Left lobe of liver (tissue), 2 donors: ENCODE measurements around the gene ING2. TPM values are rescaled to one million over a fixed set of nuclear protein-coding genes. Genes with fewer than 3 reads are reported as not detected.
A peak's percentile ranks its signal among the peaks of the same experiment; 100 is the strongest.
"Not testable (repeated sequence)": the region's sequence is repeated elsewhere in the genome, so short reads cannot be mapped to it uniquely, and the experiment has no call there.

Source experiments
- ATAC-seq: fragments of 200-7000 bp; cut with Tn5 transposase; one replicate; pipeline ENCODE4 v1.9.1; 2020; ENCODE audit warnings: mild to moderate bottlenecking, moderate library complexity
- DNase-seq: peaks from one replicate; pipeline ENCODE4 v3.0.0-alpha.2; 2020; ENCODE audit warnings: low spot score
- total RNA-seq: library from RNA; stranded (reverse); gene quantifications from one replicate; pipeline ENCODE4 v1.2.1, GENCODE V29; 2021
- donor health status: DM: no; HTN: no; CAD: no; lungs with moderate emphysema.
- donor health status: DM: no; HTN: yes; CAD: no.

The ING2 gene, protein sequence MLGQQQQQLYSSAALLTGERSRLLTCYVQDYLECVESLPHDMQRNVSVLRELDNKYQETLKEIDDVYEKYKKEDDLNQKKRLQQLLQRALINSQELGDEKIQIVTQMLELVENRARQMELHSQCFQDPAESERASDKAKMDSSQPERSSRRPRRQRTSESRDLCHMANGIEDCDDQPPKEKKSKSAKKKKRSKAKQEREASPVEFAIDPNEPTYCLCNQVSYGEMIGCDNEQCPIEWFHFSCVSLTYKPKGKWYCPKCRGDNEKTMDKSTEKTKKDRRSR
- total RNA-seq: 5.0 TPM

DNA sequence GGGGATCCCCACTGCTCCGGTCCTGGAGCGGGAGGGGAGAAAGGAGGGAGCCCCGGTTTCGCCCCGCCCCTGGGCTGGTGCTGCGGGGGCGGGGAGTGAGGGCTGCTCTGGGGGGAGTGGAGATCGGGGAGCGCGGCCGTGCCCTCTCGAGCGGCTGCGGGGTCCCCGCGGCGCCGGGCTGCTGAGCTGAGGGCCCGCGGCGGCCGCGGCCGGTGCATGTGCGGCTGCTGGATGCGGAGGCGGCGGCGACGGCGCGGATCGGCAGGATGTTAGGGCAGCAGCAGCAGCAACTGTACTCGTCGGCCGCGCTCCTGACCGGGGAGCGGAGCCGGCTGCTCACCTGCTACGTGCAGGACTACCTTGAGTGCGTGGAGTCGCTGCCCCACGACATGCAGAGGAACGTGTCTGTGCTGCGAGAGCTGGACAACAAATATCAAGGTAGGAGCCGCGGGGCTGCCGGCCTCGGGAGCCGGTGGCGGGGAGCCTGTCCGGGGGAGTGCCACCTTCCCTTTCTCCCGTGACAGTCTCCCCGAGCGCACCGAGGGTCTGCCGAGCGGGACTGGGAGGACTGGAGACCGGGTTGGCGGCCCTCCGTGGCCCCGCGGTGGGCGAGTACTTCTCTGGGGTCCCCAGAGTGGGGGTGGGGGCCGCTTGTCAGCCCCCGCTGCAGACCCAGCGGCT lies at the start of gene ING2:
Gene ING2, plus strand, starts transcription at position 129 of the 681 bp plus-strand sequence. Its CDS starts 138 bp downstream, at position 267.
- ATAC-seq (peak; percentile 74), DNase-seq (peak; percentile 50)

- DNase-seq: no peak
- no peak for ATAC-seq
These were observed 49.2 kb upstream of the ING2 start for GRCh38 chr4:183455431-183456195.

- no peak for DNase-seq
- ATAC-seq: no peak
These were observed 46.9 kb upstream of the ING2 start for GRCh38 chr4:183458005-183458404.

DNA sequence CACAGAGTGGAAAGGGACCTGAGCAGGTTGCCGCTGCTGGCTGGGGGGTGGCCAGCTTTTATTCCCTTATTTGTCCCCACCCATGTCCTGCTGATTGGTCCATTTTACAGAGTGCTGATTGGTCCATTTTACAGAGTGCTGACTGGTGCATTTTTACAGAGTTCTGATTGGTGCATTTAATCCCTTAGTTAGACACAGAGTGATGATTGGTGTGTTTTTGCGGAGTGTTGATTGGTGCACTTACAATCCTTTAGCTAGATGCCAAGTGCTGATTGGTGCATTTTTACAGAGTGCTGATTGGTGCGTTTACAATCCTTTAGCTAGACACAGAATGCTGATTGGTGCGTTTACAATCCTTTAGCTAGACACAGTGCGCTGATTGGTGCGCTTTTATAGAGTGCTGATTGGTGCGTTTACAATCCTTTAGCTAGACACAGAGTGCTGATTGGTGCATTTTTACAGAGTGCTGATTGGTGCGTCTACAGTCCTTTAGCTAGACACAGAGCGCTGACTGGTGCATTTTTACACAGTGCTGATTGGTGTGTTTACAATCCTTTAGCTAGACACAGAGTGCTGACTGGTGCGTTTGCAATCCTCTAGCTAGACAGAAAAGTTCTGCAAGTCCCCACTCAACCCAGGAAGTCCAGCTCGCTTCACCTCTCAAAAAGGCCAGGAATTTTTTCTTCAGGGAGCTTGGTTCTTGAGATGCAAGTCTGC lies 40.8 kb upstream of the ING2 start:
- DNase-seq, ATAC-seq: not testable (repeated sequence)

DNA sequence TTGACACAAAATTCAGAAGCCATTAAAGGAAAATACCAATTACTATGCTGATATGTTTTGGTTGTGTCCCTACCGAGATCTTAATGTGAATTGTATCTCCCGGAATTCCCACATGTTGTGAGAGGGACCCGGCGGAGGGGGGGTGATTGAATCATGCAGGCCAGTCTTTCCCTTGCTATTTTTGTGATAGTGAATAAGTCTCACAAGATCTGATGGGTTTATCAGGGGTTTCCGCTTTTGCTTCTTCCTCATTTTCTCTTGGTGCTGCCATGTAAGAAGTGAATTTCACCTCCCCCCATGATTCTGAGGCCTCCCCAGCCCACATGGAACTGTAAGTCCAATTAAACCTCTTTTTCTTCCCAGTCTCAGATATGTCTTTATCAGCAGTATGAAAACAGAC lies 39.0 kb upstream of the ING2 start:
- not testable (repeated sequence) for ATAC-seq, DNase-seq

- no peak for ATAC-seq
- no peak for DNase-seq
These were observed 37.6 kb upstream of the ING2 start for GRCh38 chr4:183467246-183467645.

DNA sequence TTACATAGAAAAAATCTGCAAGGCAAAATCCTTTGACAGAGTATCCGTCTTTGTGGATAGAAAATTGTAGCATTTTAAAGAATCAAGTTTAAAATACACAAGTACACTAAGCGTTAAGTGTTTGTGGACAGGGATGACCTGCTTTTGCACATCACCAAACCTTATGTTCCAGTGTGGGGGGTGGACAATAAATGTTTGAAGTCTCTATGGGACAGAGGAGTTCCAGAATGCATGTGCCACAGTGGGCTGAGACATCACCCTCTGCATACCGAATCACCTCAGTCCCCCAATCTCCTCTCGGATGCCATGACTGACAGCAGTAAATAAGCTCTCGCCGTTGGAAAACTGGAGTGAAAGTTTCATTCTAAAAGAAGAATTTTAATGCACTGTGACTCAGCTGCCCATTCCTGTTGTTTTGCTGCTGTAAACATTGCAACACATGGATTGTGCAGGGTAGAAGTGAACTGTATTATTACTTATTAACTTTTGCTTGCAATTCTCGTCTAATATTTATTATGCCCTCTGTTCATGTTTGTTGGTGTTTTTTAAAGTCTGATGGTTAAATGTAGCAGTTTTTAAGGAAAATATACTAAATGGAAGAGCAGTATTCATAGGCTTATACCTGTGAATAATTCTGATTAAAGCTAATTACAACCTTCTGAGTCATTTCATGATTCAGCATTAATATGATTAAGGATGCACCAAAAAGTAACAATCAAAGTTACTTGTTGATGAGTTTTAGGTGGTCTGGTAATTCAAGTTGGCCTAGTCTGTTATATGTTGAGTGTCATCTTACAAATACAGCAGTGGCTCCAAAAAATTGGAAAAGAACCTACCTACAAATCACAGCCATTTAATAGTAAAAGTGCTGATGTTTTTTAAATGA lies 36.4 kb upstream of the ING2 start:
- ATAC-seq (peak; percentile 72), DNase-seq (no peak)

DNA sequence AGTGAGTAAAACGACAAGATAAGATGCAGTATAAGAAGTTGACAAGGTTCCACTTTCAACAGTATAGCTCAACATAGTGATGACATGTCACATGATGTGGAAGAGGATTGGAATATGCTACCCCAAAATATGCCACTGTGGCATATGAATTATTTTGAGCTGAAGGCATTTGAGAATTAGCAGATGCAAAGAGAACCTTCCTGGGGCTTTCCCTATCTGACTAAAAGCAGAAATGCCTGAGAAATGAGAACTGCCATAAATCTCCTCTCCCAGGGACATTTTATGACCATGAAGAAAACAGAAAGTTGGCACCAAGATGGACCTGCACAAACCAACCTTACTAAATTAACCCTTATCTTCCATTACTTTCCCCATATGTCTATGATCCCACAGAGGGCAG lies 35.6 kb upstream of the ING2 start:
- ATAC-seq: no peak
- no peak for DNase-seq

- DNase-seq (no peak), ATAC-seq (no peak)
These were observed 34.9 kb upstream of the ING2 start for GRCh38 chr4:183469936-183470335.

- DNase-seq (no peak), ATAC-seq (no peak)
These were observed 34.0 kb upstream of the ING2 start for GRCh38 chr4:183470821-183471220.

GRCh38 chr4:183471946-183472708 lies 32.7 kb upstream of the ING2 start:
- peak; percentile 82 for DNase-seq
- ATAC-seq: peak; percentile 92

- ATAC-seq (no peak), DNase-seq (no peak)
These were observed 26.7 kb upstream of the ING2 start for GRCh38 chr4:183478123-183478522.

- no peak for DNase-seq
- ATAC-seq: no peak
These were observed 25.9 kb upstream of the ING2 start for GRCh38 chr4:183478926-183479325.

- ATAC-seq, DNase-seq: not testable (repeated sequence)
These were observed 22.3 kb upstream of the ING2 start for GRCh38 chr4:183482515-183483095.

DNA sequence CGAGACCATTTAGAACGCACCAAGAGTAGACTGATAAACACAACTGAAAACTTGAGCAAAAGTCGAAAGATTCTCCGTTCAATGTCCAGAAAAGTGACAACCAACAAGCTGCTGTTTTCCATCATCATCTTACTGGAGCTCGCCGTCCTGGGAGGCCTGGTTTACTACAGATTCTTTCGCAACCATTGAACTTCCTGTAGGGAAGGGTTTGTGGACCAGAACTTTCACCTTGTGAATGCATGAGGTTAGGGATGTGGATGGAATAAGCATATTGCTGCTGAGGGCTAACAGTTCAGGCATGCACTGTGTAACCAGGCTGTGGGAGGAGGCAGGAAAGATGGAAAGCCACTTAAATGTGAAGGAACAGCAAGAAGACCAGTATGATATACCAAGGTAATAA lies 20.9 kb upstream of the ING2 start:
- ATAC-seq: no peak

GRCh38 chr4:183485411-183486160 lies 19.3 kb upstream of the ING2 start:
- DNase-seq (no peak), ATAC-seq (no peak)

More for the DNA sequence above, 20.9 kb upstream of the ING2 start:
- no peak for DNase-seq

DNA sequence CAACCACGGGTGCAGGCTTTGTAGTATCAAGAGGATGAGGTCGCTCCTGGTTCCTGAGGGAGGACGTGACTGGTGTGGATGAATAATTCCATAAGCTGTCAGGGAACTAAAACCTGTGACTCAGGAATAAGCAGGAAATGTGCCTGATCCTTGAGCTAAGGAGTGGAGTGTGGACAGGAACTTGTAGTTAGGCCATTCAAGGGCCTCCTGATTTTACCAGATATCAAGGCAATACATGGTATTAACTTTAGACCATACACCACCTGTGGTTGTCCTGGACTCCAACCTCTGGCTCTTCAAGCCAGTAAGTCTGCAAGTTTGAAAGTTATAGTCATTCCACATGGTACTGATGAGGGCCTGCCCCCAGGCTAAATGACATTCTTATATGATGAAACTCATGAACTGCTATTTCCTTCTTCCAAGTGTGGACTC lies 12.1 kb upstream of the ING2 start:
- ATAC-seq (no peak), DNase-seq (no peak)

GRCh38 chr4:183493246-183493645 lies 11.6 kb upstream of the ING2 start:
- ATAC-seq: no peak
- no peak for DNase-seq
